CD14-positive monocyte (primary cell): ENCODE measurements around the gene FGD6. TPM values are rescaled to one million over a fixed set of nuclear protein-coding genes. Genes with fewer than 3 reads are reported as not detected.
A peak's percentile ranks its signal among the peaks of the same experiment; 100 is the strongest.

Source experiments
- DNase-seq, 3 donors: peaks; one replicate each; pipeline ENCODE4 v3.0.0-alpha.2; 2011 to 2022
- H2AFZ ChIP-seq: 2 replicates; pipeline ENCODE4 v1.6.0; 2012; ENCODE audit warnings: mild to moderate bottlenecking, low read depth, low read length, inconsistent platforms; ENCODE audit not compliant: insufficient read depth, poor library complexity, severe bottlenecking
- H3K27ac ChIP-seq, 2 donors: 1 replicate in 1 of 2; 2 replicates in 1 of 2; pipeline ENCODE4 v1.5.1; 2012 to 2013; ENCODE audit warnings: low read length in 2 of 2, control low read depth in 1 of 2, inconsistent platforms in 1 of 2, low read depth in 1 of 2, mild to moderate bottlenecking in 1 of 2
- H3K27me3 ChIP-seq, 2 donors: one replicate each; pipeline versions ENCODE4 v1.6.0 to v1.6.1; 2011 to 2013; ENCODE audit warnings: low read length in 2 of 2; ENCODE audit not compliant: control insufficient read depth in 2 of 2, insufficient read depth in 2 of 2
- H3K36me3 ChIP-seq, 2 donors: replicated peaks in 1 of 2; 1 replicate in 1 of 2; 2 replicates in 1 of 2; pipeline versions ENCODE4 v1.5.1 to v1.6.1; 2012 to 2013; ENCODE audit warnings: low read length in 2 of 2, control low read depth in 1 of 2, inconsistent platforms in 1 of 2, mild to moderate bottlenecking in 1 of 2; ENCODE audit not compliant: insufficient read depth in 2 of 2, control insufficient read depth in 1 of 2
- H3K4me1 ChIP-seq, 2 donors: 1 replicate in 1 of 2; 2 replicates in 1 of 2; pipeline versions ENCODE4 v1.5.1 to v1.6.1; 2012 to 2013; ENCODE audit warnings: low read length in 2 of 2, control low read depth in 1 of 2, inconsistent platforms in 1 of 2, mild to moderate bottlenecking in 1 of 2, moderate library complexity in 1 of 2; ENCODE audit not compliant: insufficient read depth in 2 of 2, control insufficient read depth in 1 of 2
- H3K4me2 ChIP-seq: replicated peaks from 2 replicates; pipeline ENCODE3; 2012; ENCODE audit warnings: low read length, moderate library complexity, mild to moderate bottlenecking; ENCODE audit not compliant: poor library complexity, severe bottlenecking; ENCODE audit errors: extremely low read depth
- H3K4me3 ChIP-seq, 3 experiments: fragments of 200-600 bp in 1 of 3; sonication (generic) in 1 of 3; replicated peaks in 1 of 3; 1 replicate in 2 of 3; 2 replicates in 1 of 3; pipeline ENCODE4 v1.5.1; 2011 to 2013; ENCODE audit warnings: low read length in 3 of 3, mild to moderate bottlenecking in 3 of 3, control low read depth in 2 of 3, low read depth in 2 of 3, inconsistent platforms in 1 of 3, moderate library complexity in 1 of 3
- H3K79me2 ChIP-seq: 2 replicates; pipeline ENCODE4 v1.6.0; 2012; ENCODE audit warnings: mild to moderate bottlenecking, control low read depth, inconsistent platforms, low read length, moderate library complexity; ENCODE audit not compliant: insufficient read depth
- H3K9ac ChIP-seq: 2 replicates; pipeline ENCODE4 v1.6.0; 2017; ENCODE audit warnings: low read length, mild to moderate bottlenecking; ENCODE audit not compliant: insufficient read depth, poor library complexity, severe bottlenecking
- H3K9me3 ChIP-seq, 2 donors: replicated peaks in 1 of 2; 1 replicate in 1 of 2; 2 replicates in 1 of 2; pipeline versions ENCODE4 v1.5.1 to v1.6.1; 2012 to 2013; ENCODE audit warnings: low read length in 2 of 2, control low read depth in 1 of 2; ENCODE audit not compliant: control insufficient read depth in 1 of 2, insufficient read depth in 1 of 2
- H4K20me1 ChIP-seq: 2 replicates; pipeline ENCODE4 v1.6.0; 2012; ENCODE audit warnings: mild to moderate bottlenecking, low read length, control low read depth, moderate library complexity; ENCODE audit not compliant: insufficient read depth
- H3K27ac Mint-ChIP-seq, 7 donors: one replicate each; pipeline ENCODE4 v1.8.0; 2020; ENCODE audit warnings: mild to moderate bottlenecking in 7 of 7, mixed read lengths in 7 of 7, moderate library complexity in 6 of 7, inconsistent platforms in 2 of 7
- H3K27me3 Mint-ChIP-seq, 3 donors: one replicate each; pipeline ENCODE4 v1.8.0; 2021 to 2022; ENCODE audit warnings: low read depth in 3 of 3, mild to moderate bottlenecking in 3 of 3, mixed read lengths in 3 of 3, moderate library complexity in 3 of 3, inconsistent platforms in 1 of 3
- H3K36me3 Mint-ChIP-seq, 2 donors: one replicate each; pipeline ENCODE4 v1.8.0; 2020; ENCODE audit warnings: mixed read lengths in 2 of 2, inconsistent platforms in 1 of 2, mild to moderate bottlenecking in 1 of 2
- H3K4me1 Mint-ChIP-seq: one replicate; pipeline ENCODE4 v1.8.0; 2020; ENCODE audit warnings: mild to moderate bottlenecking, mixed read lengths
- H3K4me3 Mint-ChIP-seq, 2 donors: one replicate each; pipeline ENCODE4 v1.8.0; 2020; ENCODE audit warnings: mild to moderate bottlenecking in 2 of 2, mixed read lengths in 2 of 2, moderate library complexity in 1 of 2
- H3K9me3 Mint-ChIP-seq, 7 donors: one replicate each; pipeline ENCODE4 v1.8.0; 2020 to 2022; ENCODE audit warnings: mixed read lengths in 7 of 7, mild to moderate bottlenecking in 6 of 7, moderate library complexity in 6 of 7, inconsistent platforms in 2 of 7
- CTCF ChIP-seq: fragments of 200-600 bp; IDR thresholded peaks from one replicate; pipeline ENCODE4 v1.8.0; 2022; ENCODE audit warnings: antibody characterized with exemption, mild to moderate bottlenecking
- WGBS: methylation state at CpG from one replicate; pipeline ENCODE4 v1.1.5; 2013; ENCODE audit warnings: missing lambda C conversion rate; ENCODE audit not compliant: insufficient coverage; 5-methylcytosine and 5-hydroxymethylcytosine counted together
- intact Hi-C, 2 donors: fragments of 100-400 bp; cut with micrococcal nuclease; formaldehyde crosslinking; loops; one replicate each; pipeline versions ENCODE4 v1.15.0 to v1.15.1; 2023
- polyA plus RNA-seq, 3 donors: library from polyadenylated mRNA; depleted of rRNA in 1 of 3; unstranded in 2 of 3; stranded (reverse) in 1 of 3; fragments of 300-500 nt in 2 of 3; fragments of >200 nt in 1 of 3; fragmentation: Illumina TruSeq in 2 of 3; gene quantifications; 1 replicate in 2 of 3; 2 replicates in 1 of 3; pipeline ENCODE4 v1.2.3, GENCODE V29; 2012 to 2021

Gene FGD6
- polyA plus RNA-seq, 3 donors = 4.0 to 8.1 (median 5.3) TPM

- Histone ChIP-seq H3K9me3 (no peaks in the 10 kb centered on the region), H3K9ac (no peak overlapping the region), H3K4me3 (no peak overlapping the region), H3K27ac (no peak overlapping the region), H3K4me2 (no peak overlapping the region), H3K79me2 (no peaks in the 10 kb centered on the region), H3K36me3 (peaks cover 12 to 33% of the 10 kb centered on the region in 2 donors), H3K4me1 (peaks cover 39 to 50% of the 10 kb centered on the region in 2 donors), H2AFZ (no peak overlapping the region), H3K27me3 (no peaks in the 10 kb centered on the region), H4K20me1 (no peaks in the 10 kb centered on the region)
- no peaks in the 10 kb centered on the region for H3K27me3 Mint-ChIP-seq
- H3K36me3 Mint-ChIP-seq = peaks cover 26 to 47% of the 10 kb centered on the region in 2 donors
- intact Hi-C loops = no loop called here
- 100% methylated on average over 1 of the region's 2 CpGs for whole genome bisulfite sequencing
- H3K9me3 Mint-ChIP-seq = peaks cover 0 to 2% (median 0%) of the 10 kb centered on the region in 7 donors
- H3K4me3 Mint-ChIP-seq = no peak overlapping the region
- no peak for TF ChIP-seq CTCF
- DNase-seq = no peak
- peaks cover 34% of the 10 kb centered on the region for H3K4me1 Mint-ChIP-seq
- peak overlapping the region in 1 of 7 donors; percentile 54 for H3K27ac Mint-ChIP-seq
Measured at GRCh38 chr12:95129115-95129514, 88.2 kb downstream of the FGD6 start.

- Mint-ChIP-seq H3K27me3 (no peaks in the 10 kb centered on the region), H3K4me3 (peak overlapping the region in 1 of 2 donors; percentile 51), H3K4me1 (peaks cover 19% of the 10 kb centered on the region), H3K36me3 (peaks cover 25 to 60% of the 10 kb centered on the region in 2 donors), H3K9me3 (peaks cover 0 to 5% (median 0%) of the 10 kb centered on the region in 7 donors), H3K27ac (peak overlapping the region; percentile 70 to 84 (median 80))
- Histone ChIP-seq H3K9me3 (no peaks in the 10 kb centered on the region), H3K9ac (no peak overlapping the region), H3K4me1 (peaks cover 22 to 29% of the 10 kb centered on the region in 2 donors), H4K20me1 (no peaks in the 10 kb centered on the region), H3K4me3 (peak overlapping the region in 1 of 3 experiments; percentile 32), H3K4me2 (peak overlapping the region; percentile 61), H3K79me2 (no peaks in the 10 kb centered on the region), H3K36me3 (peaks cover 11 to 29% of the 10 kb centered on the region in 2 donors), H3K27ac (peak overlapping the region; percentile 52 to 67), H2AFZ (no peak overlapping the region), H3K27me3 (no peaks in the 10 kb centered on the region)
- intact Hi-C loops = no loop called here
- no peak for TF ChIP-seq CTCF
- WGBS = no CpG with 5 or more reads among the region's 3 CpGs
- DNase-seq = peak; percentile 14 to 39 (median 29)
Measured at GRCh38 chr12:95126736-95127135, 90.5 kb downstream of the FGD6 start.
